Dermis blood vessel endothelial cell (primary cell): ENCODE measurements around the gene SSH2. TPM values are rescaled to one million over a fixed set of nuclear protein-coding genes. Genes with fewer than 3 reads are reported as not detected.
"Not testable (repeated sequence)": the region's sequence is repeated elsewhere in the genome, so short reads cannot be mapped to it uniquely, and the experiment has no call there.

Experiments used
- DNase-seq: peaks from one replicate; pipeline ENCODE4 v3.0.0; 2010
- total RNA-seq: library from RNA; depleted of rRNA; stranded (reverse); fragments of >200 nt; gene quantifications from 2 replicates; pipeline ENCODE4 v1.2.3, GENCODE V29; 2014

The SSH2 gene
- total RNA-seq, 1 donor from 2014 or later: 20.4 TPM

GRCh38 chr17:29870836-29871465 is 59.1 kb downstream of the SSH2 start:
- no peak for DNase-seq

GRCh38 chr17:29867643-29868181 is 62.3 kb downstream of the SSH2 start:
- peak; percentile 52 for DNase-seq

- no peak for DNase-seq
Observed at GRCh38 chr17:29866746-29867404, 63.2 kb downstream of the SSH2 start.

GRCh38 chr17:29864615-29865014 is 65.4 kb downstream of the SSH2 start:
- no peak for DNase-seq

GRCh38 chr17:29864123-29864522 is 65.9 kb downstream of the SSH2 start:
- not testable (repeated sequence) for DNase-seq

- no peak for DNase-seq
Observed at GRCh38 chr17:29862951-29863350, 67.1 kb downstream of the SSH2 start.

- DNase-seq: no peak
Observed at GRCh38 chr17:29862127-29862526, 67.9 kb downstream of the SSH2 start.

- DNase-seq: not testable (repeated sequence)
Observed at GRCh38 chr17:29859445-29859844, 70.6 kb downstream of the SSH2 start.

GRCh38 chr17:29857823-29858222 is 72.2 kb downstream of the SSH2 start:
- no peak for DNase-seq

- DNase-seq: not testable (repeated sequence)
Observed at GRCh38 chr17:29857105-29857504, 72.9 kb downstream of the SSH2 start.

GRCh38 chr17:29855686-29856085 is 74.3 kb downstream of the SSH2 start:
- DNase-seq: peak; percentile 12

- no peak for DNase-seq
Observed at GRCh38 chr17:29848737-29849136, 81.3 kb downstream of the SSH2 start.

- no peak for DNase-seq
Observed at GRCh38 chr17:29847527-29848400, 82.3 kb downstream of the SSH2 start.

GRCh38 chr17:29847118-29847517 is 82.9 kb downstream of the SSH2 start:
- no peak for DNase-seq

GRCh38 chr17:29846298-29846697 is 83.7 kb downstream of the SSH2 start:
- DNase-seq: no peak

GRCh38 chr17:29844339-29845048 is 85.5 kb downstream of the SSH2 start:
- no peak for DNase-seq

GRCh38 chr17:29840884-29841283 is 89.1 kb downstream of the SSH2 start:
- peak; percentile 49 for DNase-seq

- no peak for DNase-seq
Observed at GRCh38 chr17:29839656-29840055, 90.4 kb downstream of the SSH2 start.

GRCh38 chr17:29838961-29839360 is 91.1 kb downstream of the SSH2 start:
- DNase-seq: peak; percentile 25

GRCh38 chr17:29837531-29837930 is 92.5 kb downstream of the SSH2 start:
- no peak for DNase-seq

- no peak for DNase-seq
Observed at GRCh38 chr17:29836643-29837042, 93.4 kb downstream of the SSH2 start.
